NT2/D1 (cell line): ENCODE results near the gene OCSTAMP.

Source experiments
- DNase-seq: peaks from one replicate; pipeline ENCODE4 v3.0.0-alpha.2; 2011; ENCODE audit warnings: low read depth, low spot score
- H3K27me3 ChIP-seq: 2 replicates; pipeline ENCODE4 v1.6.0; 2011; ENCODE audit warnings: mild to moderate bottlenecking; ENCODE audit not compliant: insufficient read length, insufficient read depth
- H3K36me3 ChIP-seq: 2 replicates; pipeline ENCODE4 v1.6.1; 2011; ENCODE audit warnings: mild to moderate bottlenecking, low read length, mixed read lengths; ENCODE audit not compliant: insufficient read depth, insufficient read length
- H3K4me1 ChIP-seq: 2 replicates; pipeline ENCODE4 v1.5.1; 2011; ENCODE audit not compliant: insufficient read depth, insufficient read length
- H3K4me3 ChIP-seq: 2 replicates; pipeline ENCODE4 v1.5.1; 2011; ENCODE audit warnings: low read depth; ENCODE audit not compliant: insufficient read length
- H3K9ac ChIP-seq: 2 replicates; pipeline ENCODE4 v1.6.0; 2011; ENCODE audit warnings: low read depth; ENCODE audit not compliant: insufficient read length
- H3K9me3 ChIP-seq: 2 replicates; pipeline ENCODE4 v1.5.1; 2011; ENCODE audit warnings: mild to moderate bottlenecking, low read length; ENCODE audit not compliant: insufficient read depth
- YY1 ChIP-seq: IDR thresholded peaks from 2 replicates; pipeline ENCODE4 v1.6.1; 2011; ENCODE audit not compliant: insufficient read length, insufficient read depth
- ZNF274 ChIP-seq: IDR thresholded peaks from 2 replicates; pipeline ENCODE4 v1.6.1; 2011; ENCODE audit warnings: mild to moderate bottlenecking, low read depth, low read length

The OCSTAMP gene

DNA sequence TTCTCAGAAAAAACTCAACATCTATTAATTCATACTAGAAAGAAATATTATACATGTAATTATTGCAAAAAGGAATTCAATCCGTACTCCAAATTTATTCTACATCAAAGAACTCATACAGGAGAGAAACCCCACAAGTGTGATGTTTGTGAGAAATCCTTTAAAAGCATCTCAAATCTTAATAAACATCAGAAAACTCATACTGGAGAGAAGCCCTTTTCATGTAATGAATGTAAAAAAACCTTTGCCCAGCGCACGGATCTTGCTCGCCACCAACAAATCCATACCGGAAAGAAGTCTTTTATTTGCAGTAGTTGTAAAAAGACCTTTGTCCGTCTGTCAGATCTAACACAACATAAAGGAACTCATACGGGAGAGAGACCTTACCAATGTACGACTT, 59.1 kb downstream of the OCSTAMP start:
- H3K27me3 ChIP-seq = no peaks in the 10 kb centered on the region

More for the DNA sequence above, 59.1 kb downstream of the OCSTAMP start:
- Histone ChIP-seq H3K9me3 (no peaks in the 10 kb centered on the region), H3K9ac (no peak overlapping the region), H3K36me3 (peaks cover 17% of the 10 kb centered on the region), H3K4me3 (no peak overlapping the region), H3K4me1 (no peaks in the 10 kb centered on the region)
- TF ChIP-seq ZNF274 = no peak
- TF ChIP-seq YY1 = no peak
- DNase-seq = no peak
